H9 (cell line): ENCODE results near the gene GRIN2A. TPM values are rescaled to one million over a fixed set of nuclear protein-coding genes. Genes with fewer than 3 reads are reported as not detected.

Experiments used
- DNase-seq: peaks from one replicate; pipeline ENCODE4 v3.0.0-alpha.2; 2017
- H2AFZ ChIP-seq: one replicate; pipeline ENCODE4 v1.6.1; 2013; ENCODE audit warnings: mild to moderate bottlenecking, low read length, control low read depth, moderate library complexity
- H2AK5ac ChIP-seq: 2 replicates; pipeline ENCODE4 v1.6.1; 2013; ENCODE audit warnings: low read length, control low read depth, mixed read lengths; ENCODE audit not compliant: insufficient read length
- H2BK120ac ChIP-seq: one replicate; pipeline ENCODE4 v1.6.1; 2013; ENCODE audit warnings: low read depth, mild to moderate bottlenecking, low read length, control low read depth, inconsistent platforms; ENCODE audit not compliant: poor library complexity, severe bottlenecking
- H2BK12ac ChIP-seq: 2 replicates; pipeline ENCODE4 v1.6.1; 2013; ENCODE audit warnings: low read length, control low read depth, mixed read lengths, low read depth; ENCODE audit not compliant: insufficient read length
- H2BK15ac ChIP-seq: 2 replicates; pipeline ENCODE4 v1.6.1; 2013; ENCODE audit warnings: low read depth, low read length, control low read depth
- H2BK20ac ChIP-seq: one replicate; pipeline ENCODE4 v1.6.1; 2013; ENCODE audit warnings: low read depth, mild to moderate bottlenecking, low read length, control low read depth, inconsistent platforms; ENCODE audit not compliant: poor library complexity, severe bottlenecking
- H2BK5ac ChIP-seq: 2 replicates; pipeline ENCODE4 v1.6.1; 2013; ENCODE audit warnings: low read length, control low read depth, mixed read lengths; ENCODE audit not compliant: insufficient read length
- H3K14ac ChIP-seq: 2 replicates; pipeline ENCODE4 v1.6.1; 2013; ENCODE audit warnings: low read length, control low read depth; ENCODE audit not compliant: insufficient read depth
- H3K18ac ChIP-seq: 2 replicates; pipeline ENCODE4 v1.6.1; 2013; ENCODE audit warnings: low read depth, mild to moderate bottlenecking, mixed read lengths, low read length, control low read depth; ENCODE audit not compliant: insufficient read length
- H3K23ac ChIP-seq: 2 replicates; pipeline ENCODE4 v1.6.1; 2013; ENCODE audit warnings: low read length, control low read depth, mixed read lengths, low read depth; ENCODE audit not compliant: insufficient read length
- H3K23me2 ChIP-seq: 2 replicates; pipeline ENCODE4 v1.6.1; 2013; ENCODE audit warnings: low read depth, mild to moderate bottlenecking, mixed read lengths, low read length, control low read depth; ENCODE audit not compliant: insufficient read length, poor library complexity, severe bottlenecking
- H3K27ac ChIP-seq: 2 replicates; pipeline ENCODE4 v1.5.1; 2013; ENCODE audit warnings: low read length, control low read depth, mixed read lengths, low read depth; ENCODE audit not compliant: insufficient read length
- H3K27me3 ChIP-seq: 2 replicates; pipeline ENCODE4 v1.6.1; 2013; ENCODE audit warnings: low read length, control low read depth, inconsistent platforms; ENCODE audit not compliant: insufficient read depth
- H3K4ac ChIP-seq: 2 replicates; pipeline ENCODE4 v1.6.1; 2013; ENCODE audit warnings: low read depth, mild to moderate bottlenecking, control low read depth, inconsistent platforms, low read length, moderate library complexity
- H3K4me1 ChIP-seq: 2 replicates; pipeline ENCODE4 v1.6.1; 2013; ENCODE audit warnings: low read length, control low read depth, inconsistent platforms; ENCODE audit not compliant: insufficient read depth
- H3K4me2 ChIP-seq: 2 replicates; pipeline ENCODE4 v1.6.1; 2013; ENCODE audit warnings: low read length, control low read depth, mixed read lengths; ENCODE audit not compliant: insufficient read length, insufficient read depth
- H3K56ac ChIP-seq: 2 replicates; pipeline ENCODE4 v1.6.1; 2013; ENCODE audit warnings: low read depth, mild to moderate bottlenecking, mixed read lengths, low read length, control low read depth; ENCODE audit not compliant: insufficient read length
- H3K79me1 ChIP-seq: 2 replicates; pipeline ENCODE4 v1.6.1; 2013; ENCODE audit warnings: low read depth, mild to moderate bottlenecking, moderate library complexity, low read length, control low read depth, inconsistent platforms; ENCODE audit not compliant: insufficient read depth, poor library complexity, severe bottlenecking
- H3K79me2 ChIP-seq: 2 replicates; pipeline ENCODE4 v1.6.1; 2013; ENCODE audit warnings: low read length, control low read depth, inconsistent platforms; ENCODE audit not compliant: insufficient read depth
- H3K9ac ChIP-seq: 2 replicates; pipeline ENCODE4 v1.6.1; 2013; ENCODE audit warnings: low read length, control low read depth, mixed read lengths; ENCODE audit not compliant: insufficient read length; ENCODE audit errors: extremely low read depth
- H3K9me3 ChIP-seq: one replicate; pipeline ENCODE4 v1.6.1; 2013; ENCODE audit warnings: low read depth, low read length, inconsistent platforms; ENCODE audit not compliant: control insufficient read depth
- H3T11ph ChIP-seq: one replicate; pipeline ENCODE4 v1.6.1; 2013; ENCODE audit warnings: mild to moderate bottlenecking, low read length, control low read depth, inconsistent platforms
- H4K20me1 ChIP-seq: one replicate; pipeline ENCODE4 v1.6.1; 2013; ENCODE audit not compliant: control insufficient read depth, insufficient read length, insufficient read depth
- H4K5ac ChIP-seq: 2 replicates; pipeline ENCODE4 v1.6.1; 2013; ENCODE audit warnings: low read depth, mild to moderate bottlenecking, mixed read lengths, low read length, control low read depth; ENCODE audit not compliant: insufficient read length
- H4K8ac ChIP-seq: replicated peaks from 2 replicates; pipeline ENCODE4 v1.6.1; 2013; ENCODE audit warnings: low read length, control low read depth, mixed read lengths, low read depth; ENCODE audit not compliant: insufficient read length
- H4K91ac ChIP-seq: 2 replicates; pipeline ENCODE4 v1.6.1; 2013; ENCODE audit warnings: low read depth, mild to moderate bottlenecking, moderate library complexity, mixed read lengths, low read length, control low read depth; ENCODE audit not compliant: insufficient read length
- H3K27ac Mint-ChIP-seq, 3 experiments: 2 replicates in 2 of 3; 3 replicates in 1 of 3; pipeline ENCODE4 v1.8.0; 2020 to 2021; ENCODE audit warnings: mixed read lengths in 3 of 3, mild to moderate bottlenecking in 1 of 3, moderate library complexity in 1 of 3
- H3K27me3 Mint-ChIP-seq: 2 replicates; pipeline ENCODE4 v1.8.0; 2021; ENCODE audit warnings: low read depth, mild to moderate bottlenecking, moderate library complexity, mixed read lengths
- H3K36me3 Mint-ChIP-seq, 3 experiments: 2 replicates in 2 of 3; 3 replicates in 1 of 3; pipeline ENCODE4 v1.8.0; 2020 to 2021; ENCODE audit warnings: low read depth in 3 of 3, mixed read lengths in 3 of 3; ENCODE audit not compliant: insufficient read depth in 1 of 3
- H3K4me1 Mint-ChIP-seq, 2 experiments: 2 replicates each; pipeline ENCODE4 v1.8.0; 2020; ENCODE audit warnings: mixed read lengths in 2 of 2
- H3K4me3 Mint-ChIP-seq, 2 experiments: 2 replicates in 1 of 2; 3 replicates in 1 of 2; pipeline ENCODE4 v1.8.0; 2020 to 2021; ENCODE audit warnings: mild to moderate bottlenecking in 2 of 2, mixed read lengths in 2 of 2, moderate library complexity in 1 of 2
- H3K9me3 Mint-ChIP-seq, 2 experiments: 2 replicates in 1 of 2; 3 replicates in 1 of 2; pipeline ENCODE4 v1.8.0; 2020; ENCODE audit warnings: mild to moderate bottlenecking in 2 of 2, mixed read lengths in 2 of 2, moderate library complexity in 1 of 2
- CTCF ChIP-seq: fragments of 200-600 bp; sonication (generic); conservative IDR thresholded peaks from 3 replicates; pipeline ENCODE4 v1.8.0; 2021; ENCODE audit warnings: antibody characterized with exemption, mild to moderate bottlenecking
- WGBS: extraction: QIAGEN DNeasy Blood & Tissue Kit; methylation state at CpG from one replicate; pipeline ENCODE4 v1.1.7; 2013; ENCODE audit warnings: missing lambda C conversion rate, low lambda C conversion rate, mixed read lengths; ENCODE audit not compliant: insufficient read length; ENCODE audit errors: extremely low coverage; 5-methylcytosine and 5-hydroxymethylcytosine counted together
- total RNA-seq: library from RNA; stranded (reverse); gene quantifications from 2 replicates; pipeline ENCODE4 v1.2.1, GENCODE V29; 2021

The GRIN2A gene
- total RNA-seq, 1 experiment from 2014 or later, result 1.5 TPM

DNA sequence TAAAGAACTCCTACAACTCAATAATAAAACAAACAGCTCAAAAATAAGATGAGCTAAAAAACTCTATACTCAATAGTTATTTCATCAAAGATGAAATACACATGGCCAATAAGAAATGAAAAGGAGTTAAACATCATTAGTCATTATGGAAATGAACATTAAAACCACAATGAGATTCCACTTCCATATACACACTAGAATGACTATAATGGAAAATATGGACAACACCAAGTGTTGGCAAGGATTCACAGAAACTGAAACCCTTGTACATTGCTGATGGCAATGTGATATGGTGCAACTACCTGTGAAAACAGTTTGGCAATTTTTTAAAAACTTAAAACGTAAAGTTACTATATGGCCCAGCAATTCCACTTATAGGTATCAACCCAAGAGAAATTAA, 91.4 kb downstream of the GRIN2A start:
- H2BK15ac ChIP-seq, result no peak overlapping the region
- H3K4me2 ChIP-seq, result no peak overlapping the region
- H2AFZ ChIP-seq, result no peak overlapping the region
- no peaks in the 10 kb centered on the region for H3K4me1 ChIP-seq
- Mint-ChIP-seq H3K27ac (no peak overlapping the region), H3K4me1 (peaks cover 0 to 4% of the 10 kb centered on the region in 2 experiments; a peak in 3 of 4 replicates), H3K36me3 (no peaks in the 10 kb centered on the region), H3K9me3 (no peaks in the 10 kb centered on the region; a peak in 1 of 5 replicates), H3K27me3 (no peaks in the 10 kb centered on the region), H3K4me3 (no peak overlapping the region)
- WGBS, result no CpG with 5 or more reads among the region's 1 CpG
- TF ChIP-seq CTCF, result no peak
- no peak overlapping the region for H4K5ac ChIP-seq
- no peak overlapping the region for H3K56ac ChIP-seq
- no peaks in the 10 kb centered on the region for H4K20me1 ChIP-seq
- no peaks in the 10 kb centered on the region for H3K9me3 ChIP-seq
- H3K9ac ChIP-seq, result no peak overlapping the region
- no peak overlapping the region for H4K8ac ChIP-seq
- H3T11ph ChIP-seq, result no peak overlapping the region
- H2BK120ac ChIP-seq, result no peak overlapping the region
- H3K23ac ChIP-seq, result no peak overlapping the region
- no peaks in the 10 kb centered on the region for H3K79me1 ChIP-seq
- no peak overlapping the region for H2BK12ac ChIP-seq
- no peaks in the 10 kb centered on the region for H3K23me2 ChIP-seq
- H3K27me3 ChIP-seq, result no peaks in the 10 kb centered on the region
- H3K27ac ChIP-seq, result no peak overlapping the region
- no peak overlapping the region for H2AK5ac ChIP-seq
- no peak for DNase-seq
- no peak overlapping the region for H3K4ac ChIP-seq
- H3K18ac ChIP-seq, result no peak overlapping the region
- no peak overlapping the region for H2BK20ac ChIP-seq
- no peak overlapping the region for H3K14ac ChIP-seq
- no peak overlapping the region for H4K91ac ChIP-seq
- no peak overlapping the region for H2BK5ac ChIP-seq
- no peaks in the 10 kb centered on the region for H3K79me2 ChIP-seq
